Loucy (cell line): Measurements from ENCODE around the gene SLC39A13.

Experiments used
- CTCF ChIP-seq: fragments of 200-600 bp; sonication (generic); conservative IDR thresholded peaks from 2 replicates; pipeline ENCODE4 v1.5.1; 2014; ENCODE audit warnings: mild to moderate bottlenecking, antibody characterized with exemption, low read length
- EZH2phosphoT487 ChIP-seq: fragments of 200-600 bp; IDR thresholded peaks from 2 replicates; pipeline ENCODE4 v1.6.1; 2018; ENCODE audit warnings: antibody characterized with exemption, mild to moderate bottlenecking, moderate library complexity, borderline replicate concordance

- TF ChIP-seq CTCF (no peak), EZH2phosphoT487 (no peak)
These were observed 30.8 kb upstream of the SLC39A13 start for GRCh38 chr11:47377571-47378009.
